Thyroid gland (tissue), 4 donors: ENCODE results near the gene GABPB1. TPM values are rescaled to one million over a fixed set of nuclear protein-coding genes. Genes with fewer than 3 reads are reported as not detected.
A peak's percentile ranks its signal among the peaks of the same experiment; 100 is the strongest.
"Not testable (repeated sequence)": the region's sequence is repeated elsewhere in the genome, so short reads cannot be mapped to it uniquely, and the experiment has no call there.

Experiments used
- DNase-seq, 2 donors: peaks; one replicate each; pipeline ENCODE4 v3.0.0-alpha.2; 2019
- H3K27ac ChIP-seq, 3 donors: fragments of 200-600 bp; sonication (generic); 1 replicate in 2 of 3; 2 replicates in 1 of 3; pipeline ENCODE4 v1.5.1; 2016 to 2019; ENCODE audit warnings: mild to moderate bottlenecking in 1 of 3, moderate library complexity in 1 of 3
- H3K27me3 ChIP-seq: fragments of 200-600 bp; sonication (generic); one replicate; pipeline ENCODE4 v1.5.1; 2019
- H3K36me3 ChIP-seq, 2 donors: fragments of 200-600 bp; sonication (generic); one replicate each; pipeline ENCODE4 v1.5.1; 2016 to 2019
- H3K4me1 ChIP-seq, 2 donors: fragments of 200-600 bp; sonication (generic); one replicate each; pipeline ENCODE4 v1.5.1; 2017 to 2019
- H3K4me3 ChIP-seq, 3 donors: fragments of 200-600 bp; sonication (generic); replicated peaks in 1 of 3; 1 replicate in 2 of 3; 2 replicates in 1 of 3; pipeline ENCODE4 v1.5.1; 2016; ENCODE audit warnings: mild to moderate bottlenecking in 1 of 3
- H3K9me3 ChIP-seq: fragments of 200-600 bp; sonication (generic); one replicate; pipeline ENCODE4 v1.5.1; 2017
- POLR2A ChIP-seq, 2 donors: fragments of 450-650 bp; IDR thresholded peaks; one replicate each; pipeline ENCODE4 v1.6.1; 2017; ENCODE audit warnings: antibody characterized with exemption in 2 of 2, mild to moderate bottlenecking in 2 of 2, moderate library complexity in 1 of 2
- WGBS, 2 donors: methylation state at CpG; one replicate each; pipeline ENCODE4 v1.1.5; 2017; 5-methylcytosine and 5-hydroxymethylcytosine counted together
- intact Hi-C: fragments of 100-400 bp; cut with DNase I; formaldehyde crosslinking; loops from one replicate; pipeline ENCODE4 v1.15.1; 2023
- total RNA-seq, 4 donors: library from RNA; depleted of rRNA; stranded (reverse); fragments of >200 nt; gene quantifications; one replicate each; pipeline ENCODE4 v1.2.3, GENCODE V29; 2016
- TF ChIP-seq, protein P1 (sequence below), 6 experiments: fragments of 200-600 bp in 3 of 6; fragments of 450-650 bp in 3 of 6; sonication (generic) in 3 of 6; IDR thresholded peaks; one replicate each; pipeline ENCODE4 v1.5.1; 2016 to 2019; ENCODE audit warnings: antibody characterized with exemption in 6 of 6, mild to moderate bottlenecking in 2 of 6, inconsistent platforms in 1 of 6, moderate library complexity in 1 of 6

GABPB1 gene
- total RNA-seq = 10 to 100 TPM; 22.2 to 30.0 (median 27.3) TPM

DNA sequence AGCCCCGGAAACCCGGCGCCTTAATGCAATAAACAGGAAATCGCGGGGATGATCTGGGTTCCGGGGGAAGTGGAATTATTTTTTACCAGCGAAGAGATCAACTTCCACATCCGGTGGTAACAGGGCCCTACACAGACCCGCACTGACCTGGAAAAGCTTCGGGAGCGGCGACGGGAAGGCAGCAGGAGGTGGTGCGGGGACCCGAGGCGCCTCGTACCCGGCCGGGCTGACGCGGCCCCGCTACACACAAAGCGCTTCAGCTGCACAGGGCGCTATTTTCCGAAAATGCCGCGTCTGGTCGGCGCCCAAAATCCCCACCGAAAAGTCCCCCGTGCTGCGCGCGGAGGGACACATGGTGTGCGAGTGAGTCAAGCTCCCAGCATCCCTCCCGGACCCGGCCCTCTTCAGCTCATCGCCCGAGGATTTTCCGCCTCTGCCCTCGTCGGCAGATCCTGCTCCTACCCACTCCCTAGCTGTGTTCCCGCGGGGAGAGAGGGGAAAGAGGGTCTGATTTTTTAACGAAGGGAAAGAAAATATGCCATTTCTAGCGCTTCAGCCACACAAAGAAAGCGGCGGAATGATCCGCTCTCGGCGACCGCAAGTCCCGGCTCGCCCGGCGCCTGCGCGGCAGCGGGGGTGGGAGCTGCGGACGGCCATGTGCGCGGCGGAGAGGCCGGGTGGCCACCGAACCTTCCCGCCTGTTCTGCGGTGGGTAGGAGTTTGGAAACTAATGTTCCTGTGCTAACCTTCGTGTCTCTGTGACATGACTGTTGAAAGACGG lies at the start of gene GABPB1:
Gene GABPB1 (minus strand): TSS at position 361 of the 781 bp plus-strand sequence. CDS start 45,400 bp downstream, outside the sequence.
- H3K27ac ChIP-seq = peak within 1 kb of the TSS; percentile 98 to 99 (median 98)
- H3K4me1 ChIP-seq = peaks cover 36 to 43% of the 10 kb centered on the region in 2 donors
- WGBS, 2 donors = 0 to 2% methylated on average over 39 to 60 of the region's 70 CpGs
- H3K27me3 ChIP-seq = no peaks in the 10 kb centered on the region
- H3K4me3 ChIP-seq = peak within 1 kb of the TSS; percentile 92 to 96 (median 93)
- DNase-seq = peak; percentile 85 to 89
- no peaks in the 10 kb centered on the region for H3K9me3 ChIP-seq
- TF ChIP-seq POLR2A (IDR thresholded peaks at IDR 0.05) = peak; percentile 28 to 71
- TF ChIP-seq, protein P1, sequence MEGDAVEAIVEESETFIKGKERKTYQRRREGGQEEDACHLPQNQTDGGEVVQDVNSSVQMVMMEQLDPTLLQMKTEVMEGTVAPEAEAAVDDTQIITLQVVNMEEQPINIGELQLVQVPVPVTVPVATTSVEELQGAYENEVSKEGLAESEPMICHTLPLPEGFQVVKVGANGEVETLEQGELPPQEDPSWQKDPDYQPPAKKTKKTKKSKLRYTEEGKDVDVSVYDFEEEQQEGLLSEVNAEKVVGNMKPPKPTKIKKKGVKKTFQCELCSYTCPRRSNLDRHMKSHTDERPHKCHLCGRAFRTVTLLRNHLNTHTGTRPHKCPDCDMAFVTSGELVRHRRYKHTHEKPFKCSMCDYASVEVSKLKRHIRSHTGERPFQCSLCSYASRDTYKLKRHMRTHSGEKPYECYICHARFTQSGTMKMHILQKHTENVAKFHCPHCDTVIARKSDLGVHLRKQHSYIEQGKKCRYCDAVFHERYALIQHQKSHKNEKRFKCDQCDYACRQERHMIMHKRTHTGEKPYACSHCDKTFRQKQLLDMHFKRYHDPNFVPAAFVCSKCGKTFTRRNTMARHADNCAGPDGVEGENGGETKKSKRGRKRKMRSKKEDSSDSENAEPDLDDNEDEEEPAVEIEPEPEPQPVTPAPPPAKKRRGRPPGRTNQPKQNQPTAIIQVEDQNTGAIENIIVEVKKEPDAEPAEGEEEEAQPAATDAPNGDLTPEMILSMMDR (IDR thresholded peaks at IDR 0.05) = no peak
- no peaks in the 10 kb centered on the region for H3K36me3 ChIP-seq
- intact Hi-C loops = loop anchor here (5.0 kb wide), 1 partner anchor 67 kb away; the partner anchor contains the start of gene USP8

DNA sequence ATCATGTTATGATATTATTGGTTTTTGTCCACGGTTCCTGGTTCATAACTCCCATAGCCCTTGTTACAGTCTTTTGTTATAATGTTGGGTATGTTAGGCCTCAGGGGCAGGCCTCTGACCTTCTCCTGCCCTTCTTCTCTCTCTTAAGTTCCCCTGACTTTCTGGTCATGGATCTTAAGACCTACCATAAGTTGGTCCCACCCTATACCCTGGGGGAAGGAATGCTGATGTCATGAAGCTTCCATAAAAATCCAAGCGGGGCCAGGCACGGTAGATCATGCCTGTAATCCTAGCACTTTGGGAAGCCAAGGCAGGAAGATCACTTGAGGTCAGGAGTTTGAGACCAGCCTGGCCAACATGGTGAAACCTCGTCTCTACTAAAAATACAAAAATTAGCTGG lies 36.6 kb upstream of the GABPB1 start:
- intact Hi-C loops, H3K27me3 ChIP-seq, H3K4me1 ChIP-seq, H3K4me3 ChIP-seq, H3K27ac ChIP-seq, H3K36me3 ChIP-seq, H3K9me3 ChIP-seq, DNase-seq: not testable (repeated sequence)
- whole genome bisulfite sequencing, 2 donors = 64 to 65% methylated on average over 4 of the region's 4 CpGs

- H3K9me3 ChIP-seq = no peaks in the 10 kb centered on the region
Observed at GRCh38 chr15:50390554-50391264, 35.7 kb upstream of the GABPB1 start.

DNA sequence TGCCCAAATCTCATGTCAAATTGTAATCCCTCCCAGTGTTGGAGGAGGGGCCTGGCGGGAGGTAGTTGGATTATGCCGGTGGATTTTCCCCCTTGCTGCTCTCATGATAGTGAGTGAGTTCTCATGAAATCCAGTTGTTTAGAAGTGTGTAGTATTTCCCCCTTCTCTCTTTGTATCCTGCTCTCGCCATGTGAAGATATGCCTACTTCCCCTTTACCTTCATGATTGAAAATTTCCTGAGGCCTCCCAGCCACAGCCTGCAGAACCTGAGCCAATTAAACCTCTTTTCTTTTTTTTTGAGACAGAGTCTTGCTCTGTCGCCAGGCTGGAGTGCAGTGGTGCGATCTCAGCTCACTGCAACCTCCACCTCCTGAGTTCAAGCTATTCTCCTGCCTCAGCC lies 27.4 kb upstream of the GABPB1 start:
- H3K4me1 ChIP-seq, H3K9me3 ChIP-seq, intact Hi-C loops, H3K4me3 ChIP-seq, H3K27me3 ChIP-seq, H3K36me3 ChIP-seq, DNase-seq, H3K27ac ChIP-seq: not testable (repeated sequence)
- WGBS, 2 donors = 82 to 87% methylated on average over 5 of the region's 5 CpGs

More at GRCh38 chr15:50390554-50391264, 35.7 kb upstream of the GABPB1 start:
- H3K27ac ChIP-seq = no peak overlapping the region
- WGBS, 2 donors = 72 to 73% methylated on average over 4 of the region's 4 CpGs
- intact Hi-C loops = no loop called here
- H3K4me3 ChIP-seq = no peak overlapping the region
- no peak for DNase-seq
- H3K27me3 ChIP-seq = no peaks in the 10 kb centered on the region
- H3K36me3 ChIP-seq = no peaks in the 10 kb centered on the region
- no peaks in the 10 kb centered on the region for H3K4me1 ChIP-seq
- TF ChIP-seq POLR2A (IDR thresholded peaks at IDR 0.05) = no peak
- TF ChIP-seq, protein P1 (IDR thresholded peaks at IDR 0.05) = no peak

DNA sequence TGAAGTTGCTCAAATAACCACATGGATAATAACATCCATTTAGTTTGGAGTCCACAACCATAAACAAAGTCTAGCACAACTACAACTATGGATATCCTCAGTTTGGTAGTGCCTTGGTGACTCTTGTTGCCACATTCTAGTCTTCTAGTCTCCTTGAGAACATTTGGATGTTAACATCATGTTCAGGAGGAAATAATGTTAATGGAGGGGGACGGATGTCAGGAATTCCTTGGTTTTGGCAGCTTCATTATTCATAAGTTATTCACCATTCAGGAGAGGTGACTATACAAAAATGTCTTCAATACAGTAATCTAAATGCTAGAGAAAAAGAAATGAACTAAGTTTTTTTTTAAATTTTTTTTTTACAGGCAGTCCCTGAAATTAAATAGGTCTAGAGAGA lies 26.4 kb upstream of the GABPB1 start:
- Histone ChIP-seq H3K9me3 (no peaks in the 10 kb centered on the region), H3K36me3 (no peaks in the 10 kb centered on the region), H3K4me3 (no peak overlapping the region), H3K27ac (no peak overlapping the region), H3K27me3 (no peaks in the 10 kb centered on the region), H3K4me1 (no peaks in the 10 kb centered on the region)
- 81 to 86% methylated on average over 1 of the region's 1 CpG for WGBS, 2 donors
- no peak for DNase-seq
- intact Hi-C loops = no loop called here
- TF ChIP-seq, protein P1 (IDR thresholded peaks at IDR 0.05) = no peak
- TF ChIP-seq POLR2A (IDR thresholded peaks at IDR 0.05) = no peak

DNA sequence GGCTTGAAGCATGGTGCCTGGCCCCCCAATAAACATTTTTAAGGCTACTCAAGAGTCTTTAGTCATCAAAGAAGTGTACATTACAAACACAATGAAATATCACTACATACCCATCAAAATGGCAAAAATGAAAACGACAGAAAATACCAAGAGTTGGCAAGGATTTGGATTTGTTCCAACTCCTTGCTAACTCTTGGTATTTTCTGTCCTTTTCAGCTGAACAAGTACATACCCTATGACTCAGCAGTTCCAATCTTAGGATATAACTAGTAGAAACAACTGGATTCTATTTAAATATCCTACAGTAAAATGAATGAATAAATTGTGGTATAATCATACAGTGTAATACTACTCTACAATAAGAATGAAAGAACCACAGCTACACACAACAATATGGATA lies 25.1 kb upstream of the GABPB1 start:
- no peak overlapping the region for H3K27ac ChIP-seq
- no peaks in the 10 kb centered on the region for H3K9me3 ChIP-seq
- no peak overlapping the region for H3K4me3 ChIP-seq
- H3K4me1 ChIP-seq = no peaks in the 10 kb centered on the region
- no peak for DNase-seq
- H3K36me3 ChIP-seq = no peaks in the 10 kb centered on the region
- intact Hi-C loops = no loop called here
- WGBS, 2 donors = 34% methylated on average over 1 of the region's 1 CpG
- no peaks in the 10 kb centered on the region for H3K27me3 ChIP-seq
- TF ChIP-seq, protein P1 (IDR thresholded peaks at IDR 0.05) = no peak

DNA sequence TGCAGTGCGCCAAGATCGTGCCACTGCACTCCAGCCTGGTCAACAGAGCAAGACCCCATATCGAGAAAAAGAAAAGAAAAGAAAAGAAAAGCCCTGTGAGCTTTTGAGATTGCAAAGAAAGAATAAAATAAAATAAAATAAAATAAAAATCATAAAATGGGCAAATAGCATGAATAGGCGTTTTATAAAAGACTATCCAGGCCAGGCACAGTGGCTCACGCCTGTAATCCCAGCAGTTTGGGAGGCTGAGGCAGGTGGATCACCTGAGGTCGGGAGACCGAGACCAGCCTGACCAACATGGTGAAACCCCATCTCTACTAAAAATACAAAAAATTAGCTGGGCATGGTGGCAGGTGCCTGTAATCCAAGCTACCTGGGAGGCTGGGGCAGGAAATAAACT lies 24.4 kb upstream of the GABPB1 start:
- H3K27ac ChIP-seq, H3K4me1 ChIP-seq, H3K9me3 ChIP-seq, intact Hi-C loops, H3K27me3 ChIP-seq, H3K4me3 ChIP-seq, DNase-seq, H3K36me3 ChIP-seq: not testable (repeated sequence)
- WGBS, 2 donors = 94 to 96% methylated on average over 7 of the region's 7 CpGs
